Coronary artery (tissue), 2 donors: ENCODE data around the gene GAST.
"Not testable (repeated sequence)": the region's sequence is repeated elsewhere in the genome, so short reads cannot be mapped to it uniquely, and the experiment has no call there.

Source experiments
- DNase-seq: peaks from one replicate; pipeline ENCODE4 v3.0.0-alpha.2; 2017; ENCODE audit warnings: low spot score
- H3K27ac ChIP-seq, 2 donors: fragments of 200-600 bp; sonication (generic); one replicate each; pipeline ENCODE4 v1.5.1; 2016 to 2019
- H3K4me3 ChIP-seq: fragments of 200-600 bp; sonication (generic); 2 replicates; pipeline ENCODE4 v1.5.1; 2016; ENCODE audit warnings: mild to moderate bottlenecking, moderate library complexity
- CTCF ChIP-seq: fragments of 200-600 bp; sonication (generic); IDR thresholded peaks from one replicate; pipeline ENCODE4 v1.5.1; 2019; ENCODE audit warnings: antibody characterized with exemption

Gene GAST

GRCh38 chr17:41666708-41667279 lies 45.3 kb upstream of the GAST start:
- DNase-seq: peak; percentile 87
- TF ChIP-seq CTCF: peak; percentile 98
- peak overlapping the region; percentile 73 for H3K4me3 ChIP-seq
- H3K27ac ChIP-seq: peak overlapping the region; percentile 45 to 76

- H3K4me3 ChIP-seq: peak overlapping the region; percentile 73
- H3K27ac ChIP-seq: peak overlapping the region; percentile 45 to 76
- peak; percentile 72 for DNase-seq
- peak; percentile 9 for TF ChIP-seq CTCF
Observed at GRCh38 chr17:41667280-41668041, 44.7 kb upstream of the GAST start.

- H3K27ac ChIP-seq: no peak overlapping the region
- DNase-seq: no peak
- no peak for TF ChIP-seq CTCF
Observed at GRCh38 chr17:41672153-41672552, 40.0 kb upstream of the GAST start.

GRCh38 chr17:41675157-41676057 lies 36.7 kb upstream of the GAST start:
- DNase-seq, H3K4me3 ChIP-seq, H3K27ac ChIP-seq: not testable (repeated sequence)

More at GRCh38 chr17:41672153-41672552, 40.0 kb upstream of the GAST start:
- H3K4me3 ChIP-seq: no peak overlapping the region

DNA sequence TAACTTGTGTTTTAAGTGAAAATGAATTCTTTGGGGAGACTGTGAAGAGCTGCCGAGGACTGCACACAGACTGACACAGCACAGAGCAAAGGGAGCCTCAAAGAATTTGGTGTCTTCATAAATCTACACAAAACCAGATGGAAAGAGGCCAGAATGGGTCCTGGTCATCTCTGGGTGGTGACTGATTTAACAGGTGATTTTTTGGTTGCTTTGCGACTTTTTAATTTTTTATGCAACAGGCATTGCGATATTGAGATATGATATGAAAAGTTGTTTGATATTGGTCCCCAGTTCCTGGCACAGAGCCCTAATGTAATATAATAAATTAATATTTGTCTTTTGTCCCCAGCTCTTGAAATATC lies 36.1 kb upstream of the GAST start:
- H3K27ac ChIP-seq: no peak overlapping the region
- no peak for TF ChIP-seq CTCF
- H3K4me3 ChIP-seq: no peak overlapping the region
- no peak for DNase-seq

GRCh38 chr17:41678411-41678906 lies 33.7 kb upstream of the GAST start:
- no peak for TF ChIP-seq CTCF
- Histone ChIP-seq H3K4me3 (peak overlapping the region; percentile 42), H3K27ac (peak overlapping the region in 1 of 2 donors; percentile 77)
- DNase-seq: peak; percentile 43
